GM23338 (cell line): Measurements from ENCODE around the gene ODAPH. TPM values are rescaled to one million over a fixed set of nuclear protein-coding genes. Genes with fewer than 3 reads are reported as not detected.

Source experiments
- ATAC-seq: fragments of 200-7000 bp; cut with Tn5 transposase; 3 replicates; pipeline ENCODE4 v1.9.1; 2020
- DNase-seq: peaks from one replicate; pipeline ENCODE4 v3.0.0-alpha.2; 2015; ENCODE audit warnings: low spot score
- H2AFZ ChIP-seq: fragments of 200-600 bp; sonication (generic); 2 replicates; pipeline ENCODE4 v1.8.0; 2016; ENCODE audit warnings: antibody characterized with exemption, mild to moderate bottlenecking, moderate library complexity
- H3F3A ChIP-seq: fragments of 200-600 bp; sonication (generic); replicated peaks from 2 replicates; pipeline ENCODE4 v1.8.0; 2017; ENCODE audit warnings: antibody characterized with exemption, mixed run types, low read depth
- H3K27ac ChIP-seq: fragments of 200-600 bp; sonication (generic); 2 replicates; pipeline ENCODE4 v1.6.1; 2016; ENCODE audit warnings: low read depth
- H3K27me3 ChIP-seq: fragments of 200-600 bp; sonication (generic); 2 replicates; pipeline ENCODE4 v1.8.0; 2016; ENCODE audit warnings: mild to moderate bottlenecking, mixed run types, moderate library complexity; ENCODE audit not compliant: insufficient read depth
- H3K36me3 ChIP-seq: fragments of 200-600 bp; sonication (generic); 2 replicates; pipeline ENCODE4 v1.8.0; 2016; ENCODE audit warnings: mild to moderate bottlenecking; ENCODE audit not compliant: insufficient read depth
- H3K4me1 ChIP-seq: fragments of 200-600 bp; sonication (generic); 2 replicates; pipeline ENCODE4 v1.8.0; 2016; ENCODE audit warnings: mild to moderate bottlenecking, moderate library complexity; ENCODE audit not compliant: insufficient read depth
- H3K4me2 ChIP-seq: fragments of 200-600 bp; sonication (generic); 2 replicates; pipeline ENCODE4 v1.7.1; 2017; ENCODE audit warnings: mixed run types
- H3K4me3 ChIP-seq: fragments of 200-600 bp; sonication (generic); 2 replicates; pipeline ENCODE4 v1.6.1; 2016; ENCODE audit warnings: mixed run types
- H3K79me2 ChIP-seq: fragments of 200-600 bp; sonication (generic); replicated peaks from 2 replicates; pipeline ENCODE4 v1.8.0; 2017; ENCODE audit warnings: mild to moderate bottlenecking; ENCODE audit not compliant: insufficient read depth
- H3K9me2 ChIP-seq: fragments of 200-600 bp; sonication (generic); 2 replicates; pipeline ENCODE4 v1.8.0; 2017; ENCODE audit not compliant: insufficient read depth
- H4K20me1 ChIP-seq: fragments of 200-600 bp; sonication (generic); replicated peaks from 2 replicates; pipeline ENCODE4 v1.8.0; 2017; ENCODE audit warnings: mild to moderate bottlenecking; ENCODE audit not compliant: insufficient read depth
- H3K27ac Mint-ChIP-seq: 2 replicates; pipeline ENCODE4 v1.8.0; 2020; ENCODE audit warnings: inconsistent platforms, mild to moderate bottlenecking, moderate library complexity, mixed read lengths
- H3K27me3 Mint-ChIP-seq: 3 replicates; pipeline ENCODE4 v1.8.0; 2022; ENCODE audit warnings: low read depth, mild to moderate bottlenecking, moderate library complexity, mixed read lengths, inconsistent platforms; ENCODE audit not compliant: insufficient read depth, poor library complexity
- H3K36me3 Mint-ChIP-seq: 3 replicates; pipeline ENCODE4 v1.8.0; 2021; ENCODE audit warnings: low read depth, mild to moderate bottlenecking, inconsistent platforms, moderate library complexity, mixed read lengths
- H3K4me1 Mint-ChIP-seq: 3 replicates; pipeline ENCODE4 v1.8.0; 2020; ENCODE audit warnings: mild to moderate bottlenecking, inconsistent platforms, mixed read lengths
- H3K4me3 Mint-ChIP-seq: 3 replicates; pipeline ENCODE4 v1.8.0; 2021; ENCODE audit warnings: moderate library complexity, mild to moderate bottlenecking, inconsistent platforms, mixed read lengths
- H3K9me3 Mint-ChIP-seq: 3 replicates; pipeline ENCODE4 v1.8.0; 2020; ENCODE audit warnings: moderate library complexity, mild to moderate bottlenecking, inconsistent platforms, mixed read lengths
- CREB1 ChIP-seq: fragments of 250-450 bp; sonication (Bioruptor Pico); IDR thresholded peaks from 2 replicates; pipeline ENCODE4 v1.5.0; 2020; ENCODE audit warnings: low read depth, mild to moderate bottlenecking, moderate library complexity
- EZH2 ChIP-seq: fragments of 200-600 bp; sonication (generic); IDR thresholded peaks from one replicate; pipeline ENCODE4 v1.8.0; 2017; ENCODE audit warnings: antibody characterized with exemption, mild to moderate bottlenecking, low read depth; ENCODE audit not compliant: unreplicated experiment
- EZH2phosphoT487 ChIP-seq: fragments of 200-600 bp; sonication (generic); IDR thresholded peaks from one replicate; pipeline ENCODE4 v1.8.1; 2018; ENCODE audit warnings: antibody characterized with exemption; ENCODE audit not compliant: unreplicated experiment
- JUNB ChIP-seq: IDR thresholded peaks from one replicate; pipeline ENCODE4 v1.6.1; 2016; ENCODE audit warnings: antibody characterized with exemption; ENCODE audit not compliant: unreplicated experiment
- NANOG ChIP-seq: IDR thresholded peaks from 2 replicates; pipeline ENCODE4 v1.6.1; 2016; ENCODE audit warnings: antibody characterized with exemption, borderline replicate concordance
- POLR2AphosphoS5 ChIP-seq: IDR thresholded peaks from 2 replicates; pipeline ENCODE4 v1.6.1; 2016; ENCODE audit warnings: antibody characterized with exemption, low read depth
- ZNF114 ChIP-seq: fragments of 250-450 bp; sonication (Bioruptor Pico); IDR thresholded peaks from 2 replicates; pipeline ENCODE4 v1.5.0; 2020; ENCODE audit warnings: mild to moderate bottlenecking, moderate library complexity
- ZNF331 ChIP-seq: fragments of 250-450 bp; sonication (Bioruptor Pico); IDR thresholded peaks from 2 replicates; pipeline ENCODE4 v1.5.0; 2020; ENCODE audit warnings: low read depth, mild to moderate bottlenecking, moderate library complexity
- polyA plus RNA-seq: library from polyadenylated mRNA; unstranded; fragments of >200 nt; fragmentation: Nextera tagmentation; extraction: Ambion mirVana; gene quantifications from 2 replicates; pipeline ENCODE4 v1.2.1, GENCODE V29; 2016
- total RNA-seq: library from RNA; depleted of rRNA; stranded (reverse); fragments of >200 nt; shearing (Covaris generic); gene quantifications from 2 replicates; pipeline ENCODE4 v1.2.3, GENCODE V29; 2014
- TF ChIP-seq, protein P1 (sequence below): fragments of 250-450 bp; sonication (Bioruptor Pico); IDR thresholded peaks from 2 replicates; pipeline ENCODE4 v1.5.0; 2020; ENCODE audit warnings: mild to moderate bottlenecking, moderate library complexity
- TF ChIP-seq, protein P2 (sequence below), 2 experiments: fragments of 200-600 bp in 1 of 2; sonication (generic) in 1 of 2; conservative IDR thresholded peaks; 2 replicates each; pipeline versions ENCODE4 v1.5.1 to v1.6.1; 2016 to 2017; ENCODE audit warnings: antibody characterized with exemption in 2 of 2, low read depth in 2 of 2, mild to moderate bottlenecking in 2 of 2, moderate library complexity in 1 of 2

ODAPH gene
- total and polyA plus RNA-seq, 2 experiments from 2014 or later = not detected

DNA sequence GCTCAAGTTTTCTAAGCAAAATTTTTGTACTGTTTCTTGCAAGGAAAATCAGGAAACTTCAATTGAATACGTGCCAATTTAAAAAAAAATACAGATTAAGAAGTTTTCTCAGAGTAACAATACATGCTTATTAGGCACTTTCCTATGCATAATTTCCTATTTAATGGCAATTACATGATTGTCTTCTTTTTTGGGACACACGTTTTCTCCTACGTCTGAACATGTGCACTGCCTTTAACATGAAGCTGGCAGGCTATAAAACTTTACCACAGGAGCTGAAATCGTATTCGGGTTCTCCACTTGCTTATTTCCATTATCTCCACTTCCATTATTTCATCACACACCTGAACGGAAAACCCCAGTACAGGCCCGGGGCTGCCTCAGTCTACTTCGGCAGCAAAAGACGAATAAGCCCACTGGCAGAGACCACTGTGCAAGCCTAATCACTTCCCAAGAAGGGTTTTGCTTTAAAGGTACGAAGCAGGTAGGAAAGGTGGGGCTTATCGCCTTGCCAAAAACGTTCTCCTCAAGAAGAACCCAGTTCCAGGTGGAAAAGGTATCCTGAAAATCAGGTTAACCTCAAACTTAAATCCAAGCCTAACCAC, 42.2 kb upstream of the ODAPH start:
- Histone ChIP-seq H2AFZ (peak overlapping the region; percentile 81), H3F3A (no peaks in the 10 kb centered on the region), H4K20me1 (peaks cover 15% of the 10 kb centered on the region; the same call in 1 of the 2 replicates), H3K9me2 (no peaks in the 10 kb centered on the region), H3K27ac (peak overlapping the region; percentile 85), H3K27me3 (no peaks in the 10 kb centered on the region), H3K79me2 (peaks cover 47% of the 10 kb centered on the region), H3K36me3 (peaks cover 14% of the 10 kb centered on the region; the same call in 1 of the 2 replicates), H3K4me2 (peak overlapping the region; percentile 97), H3K4me3 (peak overlapping the region; percentile 87), H3K4me1 (peaks cover 38% of the 10 kb centered on the region)
- peaks cover 34% of the 10 kb centered on the region for H3K36me3 Mint-ChIP-seq
- TF ChIP-seq EZH2 (no peak), JUNB (no peak), NANOG (no peak), ZNF114 (CRISPR knock-in tag) (no peak), CREB1 (CRISPR knock-in tag) (no peak), POLR2AphosphoS5 (no peak), EZH2phosphoT487 (no peak), ZNF331 (CRISPR knock-in tag) (no peak)
- TF ChIP-seq, protein P1, sequence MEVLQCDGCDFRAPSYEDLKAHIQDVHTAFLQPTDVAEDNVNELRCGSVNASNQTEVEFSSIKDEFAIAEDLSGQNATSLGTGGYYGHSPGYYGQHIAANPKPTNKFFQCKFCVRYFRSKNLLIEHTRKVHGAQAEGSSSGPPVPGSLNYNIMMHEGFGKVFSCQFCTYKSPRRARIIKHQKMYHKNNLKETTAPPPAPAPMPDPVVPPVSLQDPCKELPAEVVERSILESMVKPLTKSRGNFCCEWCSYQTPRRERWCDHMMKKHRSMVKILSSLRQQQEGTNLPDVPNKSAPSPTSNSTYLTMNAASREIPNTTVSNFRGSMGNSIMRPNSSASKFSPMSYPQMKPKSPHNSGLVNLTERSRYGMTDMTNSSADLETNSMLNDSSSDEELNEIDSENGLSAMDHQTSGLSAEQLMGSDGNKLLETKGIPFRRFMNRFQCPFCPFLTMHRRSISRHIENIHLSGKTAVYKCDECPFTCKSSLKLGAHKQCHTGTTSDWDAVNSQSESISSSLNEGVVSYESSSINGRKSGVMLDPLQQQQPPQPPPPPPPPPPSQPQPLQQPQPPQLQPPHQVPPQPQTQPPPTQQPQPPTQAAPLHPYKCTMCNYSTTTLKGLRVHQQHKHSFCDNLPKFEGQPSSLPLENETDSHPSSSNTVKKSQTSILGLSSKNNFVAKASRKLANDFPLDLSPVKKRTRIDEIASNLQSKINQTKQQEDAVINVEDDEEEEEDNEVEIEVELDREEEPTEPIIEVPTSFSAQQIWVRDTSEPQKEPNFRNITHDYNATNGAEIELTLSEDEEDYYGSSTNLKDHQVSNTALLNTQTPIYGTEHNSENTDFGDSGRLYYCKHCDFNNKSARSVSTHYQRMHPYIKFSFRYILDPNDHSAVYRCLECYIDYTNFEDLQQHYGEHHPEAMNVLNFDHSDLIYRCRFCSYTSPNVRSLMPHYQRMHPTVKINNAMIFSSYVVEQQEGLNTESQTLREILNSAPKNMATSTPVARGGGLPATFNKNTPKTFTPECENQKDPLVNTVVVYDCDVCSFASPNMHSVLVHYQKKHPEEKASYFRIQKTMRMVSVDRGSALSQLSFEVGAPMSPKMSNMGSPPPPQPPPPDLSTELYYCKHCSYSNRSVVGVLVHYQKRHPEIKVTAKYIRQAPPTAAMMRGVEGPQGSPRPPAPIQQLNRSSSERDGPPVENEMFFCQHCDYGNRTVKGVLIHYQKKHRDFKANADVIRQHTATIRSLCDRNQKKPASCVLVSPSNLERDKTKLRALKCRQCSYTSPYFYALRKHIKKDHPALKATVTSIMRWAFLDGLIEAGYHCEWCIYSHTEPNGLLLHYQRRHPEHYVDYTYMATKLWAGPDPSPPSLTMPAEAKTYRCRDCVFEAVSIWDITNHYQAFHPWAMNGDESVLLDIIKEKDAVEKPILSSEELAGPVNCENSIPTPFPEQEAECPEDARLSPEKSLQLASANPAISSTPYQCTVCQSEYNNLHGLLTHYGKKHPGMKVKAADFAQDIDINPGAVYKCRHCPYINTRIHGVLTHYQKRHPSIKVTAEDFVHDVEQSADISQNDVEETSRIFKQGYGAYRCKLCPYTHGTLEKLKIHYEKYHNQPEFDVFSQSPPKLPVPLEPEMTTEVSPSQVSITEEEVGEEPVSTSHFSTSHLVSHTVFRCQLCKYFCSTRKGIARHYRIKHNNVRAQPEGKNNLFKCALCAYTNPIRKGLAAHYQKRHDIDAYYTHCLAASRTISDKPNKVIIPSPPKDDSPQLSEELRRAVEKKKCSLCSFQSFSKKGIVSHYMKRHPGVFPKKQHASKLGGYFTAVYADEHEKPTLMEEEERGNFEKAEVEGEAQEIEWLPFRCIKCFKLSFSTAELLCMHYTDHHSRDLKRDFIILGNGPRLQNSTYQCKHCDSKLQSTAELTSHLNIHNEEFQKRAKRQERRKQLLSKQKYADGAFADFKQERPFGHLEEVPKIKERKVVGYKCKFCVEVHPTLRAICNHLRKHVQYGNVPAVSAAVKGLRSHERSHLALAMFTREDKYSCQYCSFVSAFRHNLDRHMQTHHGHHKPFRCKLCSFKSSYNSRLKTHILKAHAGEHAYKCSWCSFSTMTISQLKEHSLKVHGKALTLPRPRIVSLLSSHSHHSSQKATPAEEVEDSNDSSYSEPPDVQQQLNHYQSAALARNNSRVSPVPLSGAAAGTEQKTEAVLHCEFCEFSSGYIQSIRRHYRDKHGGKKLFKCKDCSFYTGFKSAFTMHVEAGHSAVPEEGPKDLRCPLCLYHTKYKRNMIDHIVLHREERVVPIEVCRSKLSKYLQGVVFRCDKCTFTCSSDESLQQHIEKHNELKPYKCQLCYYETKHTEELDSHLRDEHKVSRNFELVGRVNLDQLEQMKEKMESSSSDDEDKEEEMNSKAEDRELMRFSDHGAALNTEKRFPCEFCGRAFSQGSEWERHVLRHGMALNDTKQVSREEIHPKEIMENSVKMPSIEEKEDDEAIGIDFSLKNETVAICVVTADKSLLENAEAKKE (CRISPR knock-in tag) = no peak
- TF ChIP-seq, protein P2, sequence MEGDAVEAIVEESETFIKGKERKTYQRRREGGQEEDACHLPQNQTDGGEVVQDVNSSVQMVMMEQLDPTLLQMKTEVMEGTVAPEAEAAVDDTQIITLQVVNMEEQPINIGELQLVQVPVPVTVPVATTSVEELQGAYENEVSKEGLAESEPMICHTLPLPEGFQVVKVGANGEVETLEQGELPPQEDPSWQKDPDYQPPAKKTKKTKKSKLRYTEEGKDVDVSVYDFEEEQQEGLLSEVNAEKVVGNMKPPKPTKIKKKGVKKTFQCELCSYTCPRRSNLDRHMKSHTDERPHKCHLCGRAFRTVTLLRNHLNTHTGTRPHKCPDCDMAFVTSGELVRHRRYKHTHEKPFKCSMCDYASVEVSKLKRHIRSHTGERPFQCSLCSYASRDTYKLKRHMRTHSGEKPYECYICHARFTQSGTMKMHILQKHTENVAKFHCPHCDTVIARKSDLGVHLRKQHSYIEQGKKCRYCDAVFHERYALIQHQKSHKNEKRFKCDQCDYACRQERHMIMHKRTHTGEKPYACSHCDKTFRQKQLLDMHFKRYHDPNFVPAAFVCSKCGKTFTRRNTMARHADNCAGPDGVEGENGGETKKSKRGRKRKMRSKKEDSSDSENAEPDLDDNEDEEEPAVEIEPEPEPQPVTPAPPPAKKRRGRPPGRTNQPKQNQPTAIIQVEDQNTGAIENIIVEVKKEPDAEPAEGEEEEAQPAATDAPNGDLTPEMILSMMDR (conservative IDR thresholded peaks at IDR 0.05; ENCODE audit: low read depth in 2 of 2) = no peak
- no peak overlapping the region; the same call in 1 of the 3 replicates for H3K4me3 Mint-ChIP-seq
- peak overlapping the region; percentile 79 for H3K27ac Mint-ChIP-seq
- peaks cover 27% of the 10 kb centered on the region for H3K4me1 Mint-ChIP-seq
- H3K27me3 Mint-ChIP-seq = peaks cover 7% of the 10 kb centered on the region
- H3K9me3 Mint-ChIP-seq = no peaks in the 10 kb centered on the region; the same call in 2 of the 3 replicates
- DNase-seq = no peak
- ATAC-seq = no peak
